BE2C (cell line): ENCODE measurements around the gene RET.

ENCODE experiments used
- DNase-seq: peaks from one replicate; pipeline ENCODE4 v3.0.0-alpha.2; 2020
- H3K27me3 ChIP-seq: fragments of 250-450 bp; sonication (Bioruptor Pico); 2 replicates; pipeline ENCODE4 v1.5.1; 2020; ENCODE audit warnings: mild to moderate bottlenecking
- H3K36me3 ChIP-seq: fragments of 250-450 bp; sonication (Bioruptor Pico); 2 replicates; pipeline ENCODE4 v1.5.1; 2020; ENCODE audit warnings: mild to moderate bottlenecking
- H3K4me1 ChIP-seq: fragments of 250-450 bp; sonication (Bioruptor Pico); 2 replicates; pipeline ENCODE4 v1.5.1; 2020
- H3K4me3 ChIP-seq: 2 replicates; pipeline ENCODE4 v1.5.1; 2011; ENCODE audit warnings: low read depth, low read length
- H3K9me3 ChIP-seq: fragments of 250-450 bp; sonication (Bioruptor Pico); 2 replicates; pipeline ENCODE4 v1.5.1; 2020
- CTCF ChIP-seq: IDR thresholded peaks from 2 replicates; pipeline ENCODE4 v1.5.1; 2012; ENCODE audit warnings: mild to moderate bottlenecking, low read depth, low read length

RET gene

GRCh38 chr10:43105102-43105955 is 28.5 kb downstream of the RET start:
- H3K27me3 ChIP-seq: no peaks in the 10 kb centered on the region
- peak; percentile 91 for DNase-seq
- H3K4me1 ChIP-seq: peaks cover 32% of the 10 kb centered on the region
- H3K36me3 ChIP-seq: peaks cover 98% of the 10 kb centered on the region
- H3K4me3 ChIP-seq: no peak overlapping the region; the same call in 1 of the 2 replicates
- peak; percentile 86 for TF ChIP-seq CTCF
- no peaks in the 10 kb centered on the region for H3K9me3 ChIP-seq

GRCh38 chr10:43105956-43106229 is 29.0 kb downstream of the RET start:
- H3K27me3 ChIP-seq: no peaks in the 10 kb centered on the region
- peaks cover 28% of the 10 kb centered on the region for H3K4me1 ChIP-seq
- TF ChIP-seq CTCF: no peak
- no peaks in the 10 kb centered on the region for H3K9me3 ChIP-seq
- H3K4me3 ChIP-seq: no peak overlapping the region
- peaks cover 98% of the 10 kb centered on the region for H3K36me3 ChIP-seq
- DNase-seq: no peak

- DNase-seq: no peak
- no peaks in the 10 kb centered on the region for H3K27me3 ChIP-seq
- H3K36me3 ChIP-seq: peaks cover 98% of the 10 kb centered on the region
- H3K4me1 ChIP-seq: peaks cover 24% of the 10 kb centered on the region
- TF ChIP-seq CTCF: no peak
- no peaks in the 10 kb centered on the region for H3K9me3 ChIP-seq
- no peak overlapping the region for H3K4me3 ChIP-seq
Observed at GRCh38 chr10:43106256-43107091, 29.6 kb downstream of the RET start.

- peaks cover 98% of the 10 kb centered on the region for H3K36me3 ChIP-seq
- H3K4me3 ChIP-seq: no peak overlapping the region
- TF ChIP-seq CTCF: no peak
- DNase-seq: no peak
- H3K27me3 ChIP-seq: no peaks in the 10 kb centered on the region
- no peaks in the 10 kb centered on the region for H3K9me3 ChIP-seq
- peaks cover 21% of the 10 kb centered on the region for H3K4me1 ChIP-seq
Observed at GRCh38 chr10:43108951-43109350, 32.1 kb downstream of the RET start.

GRCh38 chr10:43109671-43110249 is 32.9 kb downstream of the RET start:
- no peak for TF ChIP-seq CTCF
- Histone ChIP-seq H3K9me3 (no peaks in the 10 kb centered on the region), H3K36me3 (peaks cover 98% of the 10 kb centered on the region), H3K4me1 (peaks cover 17% of the 10 kb centered on the region), H3K4me3 (no peak overlapping the region), H3K27me3 (no peaks in the 10 kb centered on the region)
- DNase-seq: no peak
